Uterus (tissue), 4 donors: ENCODE data around the gene NOL4L. TPM values are rescaled to one million over a fixed set of nuclear protein-coding genes. Genes with fewer than 3 reads are reported as not detected.

Experiments
- DNase-seq, 2 donors: peaks; one replicate each; pipeline ENCODE4 v3.0.0-alpha.2; 2019 to 2020
- H3K27ac ChIP-seq, 2 donors: fragments of 200-600 bp; sonication (generic); 1 replicate in 1 of 2; 2 replicates in 1 of 2; pipeline ENCODE4 v1.5.1; 2016 to 2018
- H3K27me3 ChIP-seq, 2 donors: fragments of 200-600 bp; sonication (generic); one replicate each; pipeline ENCODE4 v1.5.1; 2018 to 2019; ENCODE audit warnings: control low read depth in 1 of 2
- H3K36me3 ChIP-seq, 2 donors: fragments of 200-600 bp; sonication (generic); one replicate each; pipeline ENCODE4 v1.5.1; 2019; ENCODE audit warnings: control low read depth in 1 of 2
- H3K4me1 ChIP-seq, 2 donors: fragments of 200-600 bp; sonication (generic); one replicate each; pipeline ENCODE4 v1.5.1; 2018 to 2019; ENCODE audit warnings: control low read depth in 1 of 2
- H3K4me3 ChIP-seq, 2 donors: fragments of 200-600 bp; sonication (generic); 1 replicate in 1 of 2; 2 replicates in 1 of 2; pipeline ENCODE4 v1.5.1; 2018 to 2019; ENCODE audit warnings: mild to moderate bottlenecking in 1 of 2
- H3K9me3 ChIP-seq, 2 donors: fragments of 200-600 bp; sonication (generic); one replicate each; pipeline ENCODE4 v1.5.1; 2019; ENCODE audit warnings: control low read depth in 1 of 2
- POLR2A ChIP-seq, 2 donors: fragments of 450-650 bp; IDR thresholded peaks; one replicate each; pipeline ENCODE4 v1.6.1; 2016; ENCODE audit warnings: antibody characterized with exemption in 2 of 2, mild to moderate bottlenecking in 1 of 2, moderate library complexity in 1 of 2
- intact Hi-C: fragments of 100-400 bp; cut with DNase I; formaldehyde crosslinking; loops from one replicate; pipeline ENCODE4 v1.15.1; 2023; ENCODE audit warnings: low total_unique reads
- total RNA-seq, 4 donors: library from RNA; depleted of rRNA in 3 of 4; stranded (reverse); fragments of >200 nt in 3 of 4; gene quantifications; one replicate each; pipeline versions ENCODE4 v1.1.0 to v1.2.4, GENCODE V29; 2014 to 2023
- TF ChIP-seq, protein P1 (sequence below), 4 experiments: fragments of 200-600 bp in 2 of 4; fragments of 450-650 bp in 2 of 4; sonication (generic) in 2 of 4; IDR thresholded peaks; one replicate each; pipeline ENCODE4 v1.5.1; 2016 to 2019; ENCODE audit warnings: antibody characterized with exemption in 4 of 4, mild to moderate bottlenecking in 2 of 4, moderate library complexity in 1 of 4
- donor health status: DM: yes; HTN: yes; CAD: no.

NOL4L gene
- total RNA-seq, 4 donors from 2014 or later = 6.2 to 31.1 (median 9.6) TPM

DNA sequence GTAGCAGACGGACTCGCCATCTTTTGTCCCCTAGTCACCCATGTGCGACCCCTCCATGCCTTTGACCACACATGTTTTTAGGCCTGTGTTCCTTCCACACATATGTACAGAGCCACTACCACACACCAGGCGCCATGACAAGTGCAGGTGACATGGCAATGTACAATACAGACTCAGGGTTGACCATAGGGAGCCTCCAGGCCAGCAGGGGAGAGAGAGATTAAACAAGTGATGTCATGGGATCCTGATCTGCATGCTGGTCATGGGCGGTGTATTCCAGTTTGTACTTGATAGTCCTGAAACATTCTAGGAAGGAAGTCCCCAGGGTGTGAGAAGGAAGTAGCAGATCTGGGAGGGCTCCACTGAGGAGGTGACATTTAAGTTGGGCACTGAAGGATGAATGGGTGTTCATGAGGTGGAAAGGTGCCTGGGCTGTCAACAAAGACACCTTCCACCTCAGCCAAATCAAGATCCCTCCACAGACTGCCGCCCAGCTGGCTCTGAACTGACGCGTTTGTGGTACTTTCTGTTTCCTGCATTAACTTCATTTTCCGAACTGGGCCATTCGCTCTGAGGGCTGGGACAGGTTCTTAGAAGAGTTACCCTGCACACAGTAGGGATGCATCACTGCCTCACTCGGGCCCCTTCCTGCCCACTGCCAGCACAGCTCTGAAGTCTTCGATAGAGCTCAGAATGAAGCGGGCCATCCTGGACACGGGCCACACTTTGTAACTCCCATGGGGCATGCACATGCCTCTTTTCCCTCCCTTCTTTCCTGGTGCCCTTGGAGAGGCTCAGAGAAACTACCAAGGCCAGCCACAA is 94.0 kb downstream of the NOL4L start:
- DNase-seq = no peak
- TF ChIP-seq, protein P1, sequence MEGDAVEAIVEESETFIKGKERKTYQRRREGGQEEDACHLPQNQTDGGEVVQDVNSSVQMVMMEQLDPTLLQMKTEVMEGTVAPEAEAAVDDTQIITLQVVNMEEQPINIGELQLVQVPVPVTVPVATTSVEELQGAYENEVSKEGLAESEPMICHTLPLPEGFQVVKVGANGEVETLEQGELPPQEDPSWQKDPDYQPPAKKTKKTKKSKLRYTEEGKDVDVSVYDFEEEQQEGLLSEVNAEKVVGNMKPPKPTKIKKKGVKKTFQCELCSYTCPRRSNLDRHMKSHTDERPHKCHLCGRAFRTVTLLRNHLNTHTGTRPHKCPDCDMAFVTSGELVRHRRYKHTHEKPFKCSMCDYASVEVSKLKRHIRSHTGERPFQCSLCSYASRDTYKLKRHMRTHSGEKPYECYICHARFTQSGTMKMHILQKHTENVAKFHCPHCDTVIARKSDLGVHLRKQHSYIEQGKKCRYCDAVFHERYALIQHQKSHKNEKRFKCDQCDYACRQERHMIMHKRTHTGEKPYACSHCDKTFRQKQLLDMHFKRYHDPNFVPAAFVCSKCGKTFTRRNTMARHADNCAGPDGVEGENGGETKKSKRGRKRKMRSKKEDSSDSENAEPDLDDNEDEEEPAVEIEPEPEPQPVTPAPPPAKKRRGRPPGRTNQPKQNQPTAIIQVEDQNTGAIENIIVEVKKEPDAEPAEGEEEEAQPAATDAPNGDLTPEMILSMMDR (IDR thresholded peaks at IDR 0.05) = no peak
- no peak for TF ChIP-seq POLR2A (IDR thresholded peaks at IDR 0.05)
- intact Hi-C loops = no loop called here
- Histone ChIP-seq H3K27ac (no peak overlapping the region), H3K4me1 (no peaks in the 10 kb centered on the region), H3K27me3 (no peaks in the 10 kb centered on the region), H3K9me3 (no peaks in the 10 kb centered on the region), H3K36me3 (no peaks in the 10 kb centered on the region), H3K4me3 (no peak overlapping the region)

DNA sequence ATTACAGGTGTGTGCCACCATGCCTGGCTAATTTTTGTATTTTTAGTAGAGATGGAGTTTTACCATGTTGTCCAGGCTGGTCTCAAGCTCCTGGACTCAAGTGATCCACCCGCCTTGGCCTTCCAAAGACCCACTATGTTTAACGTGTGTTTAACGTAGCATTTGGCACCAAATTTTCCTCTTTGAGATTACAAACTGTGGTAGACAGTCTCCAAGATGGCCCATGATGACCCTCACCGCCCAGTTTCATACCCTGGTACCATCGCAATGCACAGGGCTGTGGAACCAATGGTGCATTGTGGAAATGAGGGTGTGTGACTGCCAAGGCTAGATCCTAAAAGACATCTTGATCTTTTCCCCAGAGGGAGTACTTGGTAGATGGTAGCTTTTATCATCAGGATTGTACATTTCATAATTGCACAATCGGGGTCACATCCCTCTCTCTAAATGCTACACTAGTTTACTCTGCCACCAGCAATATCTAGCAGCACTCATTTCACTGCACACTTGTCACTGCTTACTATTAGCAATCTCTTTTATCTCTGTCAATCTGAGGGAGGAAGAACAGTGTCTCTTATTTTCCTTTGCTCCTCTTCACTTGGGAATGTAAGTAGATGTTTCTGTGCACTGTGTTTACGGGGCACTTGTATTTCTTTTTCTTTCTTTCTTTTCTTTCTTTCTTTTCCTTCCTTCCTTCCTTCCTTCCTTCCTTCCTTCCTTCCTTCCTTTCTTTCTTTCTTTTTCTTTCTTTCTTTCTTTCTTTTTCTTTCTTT is 96.9 kb downstream of the NOL4L start:
- intact Hi-C loops = no loop called here
- H3K4me1 ChIP-seq = no peaks in the 10 kb centered on the region
- no peak overlapping the region for H3K27ac ChIP-seq
- H3K9me3 ChIP-seq = no peaks in the 10 kb centered on the region
- H3K36me3 ChIP-seq = no peaks in the 10 kb centered on the region
- TF ChIP-seq POLR2A (IDR thresholded peaks at IDR 0.05) = no peak
- TF ChIP-seq, protein P1 (IDR thresholded peaks at IDR 0.05) = no peak
- no peak overlapping the region for H3K4me3 ChIP-seq
- DNase-seq = no peak
- H3K27me3 ChIP-seq = no peaks in the 10 kb centered on the region

DNA sequence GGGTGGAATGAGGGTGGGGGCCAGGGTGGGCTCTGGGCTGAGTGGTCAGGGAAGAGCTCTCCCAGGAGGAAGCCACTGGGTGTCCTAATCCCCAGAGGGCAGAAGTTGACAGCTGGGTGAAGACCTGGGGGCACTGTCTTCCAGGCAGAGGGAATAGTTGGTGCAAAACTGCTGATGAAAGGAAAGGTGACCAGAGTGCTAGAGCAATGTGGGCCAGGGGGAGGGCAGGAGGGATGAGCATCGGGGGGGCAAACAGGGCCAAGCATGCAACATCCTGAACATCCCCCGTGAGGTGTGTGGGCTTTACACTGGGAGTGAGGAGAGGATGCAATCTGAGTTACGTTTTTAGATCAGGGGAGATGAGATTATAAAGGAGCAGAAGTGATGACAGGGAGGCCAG is 97.8 kb downstream of the NOL4L start:
- Histone ChIP-seq H3K36me3 (no peaks in the 10 kb centered on the region), H3K4me1 (no peaks in the 10 kb centered on the region), H3K4me3 (no peak overlapping the region), H3K9me3 (no peaks in the 10 kb centered on the region), H3K27ac (no peak overlapping the region), H3K27me3 (no peaks in the 10 kb centered on the region)
- intact Hi-C loops = no loop called here
- DNase-seq = no peak
- TF ChIP-seq POLR2A (IDR thresholded peaks at IDR 0.05) = no peak
- TF ChIP-seq, protein P1 (IDR thresholded peaks at IDR 0.05) = no peak

DNA sequence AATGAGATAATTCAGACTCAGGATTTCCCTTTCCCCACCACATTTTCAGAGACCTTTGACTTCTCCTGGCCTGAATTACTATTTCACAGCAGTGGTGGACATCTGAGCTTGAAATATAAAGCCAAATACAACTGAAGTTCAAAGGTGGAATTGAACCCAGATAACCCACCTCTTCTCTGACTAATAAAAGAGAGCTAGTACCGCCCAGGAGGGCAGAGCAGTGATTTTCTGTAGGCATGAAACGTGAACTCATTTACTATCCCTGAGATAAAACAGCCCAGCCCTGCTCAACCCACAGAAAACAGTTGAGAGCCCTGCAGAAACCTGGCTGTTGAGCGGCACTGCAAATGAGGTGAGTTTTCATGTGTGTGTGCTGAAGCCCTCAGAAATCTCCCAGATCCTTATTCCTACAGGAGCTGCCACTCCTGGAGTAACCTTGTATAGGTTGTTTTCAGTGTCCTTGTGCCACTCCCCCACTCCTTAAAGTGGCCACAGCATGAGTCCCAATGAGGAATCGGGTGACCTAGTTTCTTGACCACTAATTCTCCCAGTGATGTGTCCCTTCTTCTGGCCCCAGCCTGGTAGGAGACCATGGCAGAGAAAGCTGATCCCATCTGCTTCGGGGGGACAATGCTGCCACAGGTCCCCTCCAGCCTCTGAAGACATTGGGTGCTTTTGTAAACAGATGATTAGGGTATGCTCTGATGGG is 99.2 kb downstream of the NOL4L start:
- no peak for DNase-seq
- Histone ChIP-seq H3K36me3 (no peaks in the 10 kb centered on the region), H3K4me3 (no peak overlapping the region), H3K4me1 (no peaks in the 10 kb centered on the region), H3K9me3 (no peaks in the 10 kb centered on the region), H3K27ac (peak overlapping the region; percentile 74 to 81), H3K27me3 (no peaks in the 10 kb centered on the region)
- intact Hi-C loops = no loop called here
- TF ChIP-seq, protein P1 (IDR thresholded peaks at IDR 0.05) = no peak
- no peak for TF ChIP-seq POLR2A (IDR thresholded peaks at IDR 0.05)
